ENCODE results near the gene GOLGA6A.
"Not testable (repeated sequence)": the region's sequence is repeated elsewhere in the genome, so short reads cannot be mapped to it uniquely, and the experiment has no call there.

GOLGA6A gene

GRCh38 chr15:74099963-74100733 lies 17.8 kb upstream of the GOLGA6A start:
- DNase-seq (ENCODE audit: low read depth), result peak; percentile 81

GRCh38 chr15:74096753-74097474 lies 14.6 kb upstream of the GOLGA6A start:
- DNase-seq (ENCODE audit: low read depth), result not testable (repeated sequence)

GRCh38 chr15:74095610-74096009 lies 13.3 kb upstream of the GOLGA6A start:
- not testable (repeated sequence) for DNase-seq (ENCODE audit: low read depth)

- DNase-seq (ENCODE audit: low read depth), result not testable (repeated sequence)
Observed at GRCh38 chr15:74094567-74094966, 12.2 kb upstream of the GOLGA6A start.

- DNase-seq (ENCODE audit: low read depth), result not testable (repeated sequence)
Observed at GRCh38 chr15:74075781-74076180, 6.6 kb downstream of the GOLGA6A start.

GRCh38 chr15:74072614-74073337 lies 9.6 kb downstream of the GOLGA6A start:
- not testable (repeated sequence) for DNase-seq (ENCODE audit: low read depth)

GRCh38 chr15:74072132-74072531 lies 10.2 kb downstream of the GOLGA6A start:
- DNase-seq (ENCODE audit: low read depth), result not testable (repeated sequence)

- not testable (repeated sequence) for DNase-seq (ENCODE audit: low read depth)
Observed at GRCh38 chr15:74071645-74072044, 10.7 kb downstream of the GOLGA6A start.

GRCh38 chr15:74065684-74066411 lies 16.5 kb downstream of the GOLGA6A start:
- DNase-seq (ENCODE audit: low read depth), result not testable (repeated sequence)

- not testable (repeated sequence) for DNase-seq (ENCODE audit: low read depth)
Observed at GRCh38 chr15:74064822-74065221, 17.5 kb downstream of the GOLGA6A start.

GRCh38 chr15:74064183-74064582 lies 18.2 kb downstream of the GOLGA6A start:
- DNase-seq (ENCODE audit: low read depth), result not testable (repeated sequence)

- DNase-seq (ENCODE audit: low read depth), result not testable (repeated sequence)
Observed at GRCh38 chr15:74063425-74064146, 18.8 kb downstream of the GOLGA6A start.

GRCh38 chr15:74062671-74063070 lies 19.7 kb downstream of the GOLGA6A start:
- DNase-seq (ENCODE audit: low read depth), result no peak

- DNase-seq (ENCODE audit: low read depth), result no peak
Observed at GRCh38 chr15:74062236-74062635, 20.1 kb downstream of the GOLGA6A start.

GRCh38 chr15:74060251-74060650 lies 22.1 kb downstream of the GOLGA6A start:
- no peak for DNase-seq (ENCODE audit: low read depth)

GRCh38 chr15:74059050-74059833 lies 23.1 kb downstream of the GOLGA6A start:
- DNase-seq (ENCODE audit: low read depth), result not testable (repeated sequence)

- not testable (repeated sequence) for DNase-seq (ENCODE audit: low read depth)
Observed at GRCh38 chr15:74056330-74056729, 26.0 kb downstream of the GOLGA6A start.

- DNase-seq (ENCODE audit: low read depth), result no peak
Observed at GRCh38 chr15:74055804-74056203, 26.5 kb downstream of the GOLGA6A start.

- DNase-seq (ENCODE audit: low read depth), result peak; percentile 83
Observed at GRCh38 chr15:74053941-74054529, 28.3 kb downstream of the GOLGA6A start.

- no peak for DNase-seq (ENCODE audit: low read depth)
Observed at GRCh38 chr15:74053517-74053916, 28.8 kb downstream of the GOLGA6A start.
